ENCODE data around the gene SLC39A13.

DNA sequence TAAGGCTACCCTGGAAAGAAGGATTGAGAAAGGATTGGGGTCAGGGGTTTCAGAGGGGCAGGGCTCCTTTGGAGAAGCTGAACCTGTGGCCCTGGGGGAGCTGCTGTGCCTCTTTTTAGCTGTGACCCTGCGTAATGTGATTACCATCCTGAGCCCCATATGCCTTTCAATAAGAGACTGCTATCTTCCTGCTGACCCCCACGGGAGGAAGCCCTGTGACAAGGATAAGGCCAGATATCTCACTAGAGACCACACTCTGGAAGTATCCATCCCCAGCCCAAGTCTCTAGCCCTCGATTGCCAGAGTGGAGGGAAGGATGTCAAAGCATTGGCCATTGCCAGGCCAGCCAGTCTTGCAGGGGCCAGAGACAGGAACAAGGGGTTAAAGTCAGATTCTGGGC, 4.8 kb upstream of the SLC39A13 start:
- TF ChIP-seq CTCF (conservative IDR thresholded peaks at IDR 0.05 in 1 of 2, IDR thresholded peaks at IDR 0.05 in 1 of 2; ENCODE audit: extremely low read depth in 1 of 2, insufficient read depth in 1 of 2, low read depth in 1 of 2, low read length in 2 of 2) (no peak), EZH2 (IDR thresholded peaks at IDR 0.05; ENCODE audit: borderline replicate concordance, low read length) (no peak)

All from mammary epithelial cell (primary cell).